ENCODE data around the gene PTHLH. TPM values are rescaled to one million over a fixed set of nuclear protein-coding genes. Genes with fewer than 3 reads are reported as not detected.

The PTHLH gene
- total RNA-seq, 1 experiment from 2014 or later, result not detected

DNA sequence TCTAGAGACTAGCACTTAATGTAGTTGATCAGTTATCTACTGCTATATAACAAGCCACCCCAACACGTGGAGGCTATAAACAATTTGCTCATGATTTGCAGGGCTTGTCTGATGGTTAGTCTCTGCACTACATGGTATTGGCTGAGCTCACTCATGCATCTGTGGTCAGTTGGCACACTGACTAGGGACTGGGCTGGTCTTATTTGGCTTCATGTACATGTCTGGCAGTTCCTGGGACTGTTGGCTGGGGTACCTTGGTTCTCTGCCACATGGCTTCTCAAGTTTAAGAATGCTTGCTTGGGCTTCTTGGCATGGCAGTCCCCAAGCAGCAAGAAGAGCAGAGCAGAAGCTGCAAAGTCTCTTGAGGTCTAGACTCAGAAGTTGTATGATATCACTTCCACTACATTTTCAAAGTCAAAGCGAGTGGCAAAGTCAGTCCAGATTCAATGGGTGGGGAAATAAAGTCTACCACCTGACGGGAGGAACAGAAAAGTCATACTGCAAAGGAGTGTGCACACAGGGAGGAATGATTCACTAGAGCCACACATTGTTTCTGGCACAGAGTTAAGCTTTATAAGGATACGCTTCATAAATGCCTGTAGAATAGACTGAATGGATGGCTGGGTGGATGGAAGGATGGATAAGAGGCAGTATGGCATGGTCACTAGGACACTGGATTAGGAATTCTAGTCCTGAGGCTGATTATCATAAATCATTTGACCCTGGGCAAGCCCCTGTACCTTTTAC lies 44.8 kb upstream of the PTHLH start:
- no peak for DNase-seq
- no peak overlapping the region for H3K4me3 ChIP-seq (ENCODE audit: low read depth, low read length)
- H3K9me3 ChIP-seq, result no peaks in the 10 kb centered on the region
- no peaks in the 10 kb centered on the region for H3K4me1 Mint-ChIP-seq (ENCODE audit: low read depth, unreplicated experiment)
- no peaks in the 10 kb centered on the region for H3K27me3 ChIP-seq (replicated peaks; ENCODE audit: control insufficient read depth, insufficient read depth, low read length)
- TF ChIP-seq, protein P1, sequence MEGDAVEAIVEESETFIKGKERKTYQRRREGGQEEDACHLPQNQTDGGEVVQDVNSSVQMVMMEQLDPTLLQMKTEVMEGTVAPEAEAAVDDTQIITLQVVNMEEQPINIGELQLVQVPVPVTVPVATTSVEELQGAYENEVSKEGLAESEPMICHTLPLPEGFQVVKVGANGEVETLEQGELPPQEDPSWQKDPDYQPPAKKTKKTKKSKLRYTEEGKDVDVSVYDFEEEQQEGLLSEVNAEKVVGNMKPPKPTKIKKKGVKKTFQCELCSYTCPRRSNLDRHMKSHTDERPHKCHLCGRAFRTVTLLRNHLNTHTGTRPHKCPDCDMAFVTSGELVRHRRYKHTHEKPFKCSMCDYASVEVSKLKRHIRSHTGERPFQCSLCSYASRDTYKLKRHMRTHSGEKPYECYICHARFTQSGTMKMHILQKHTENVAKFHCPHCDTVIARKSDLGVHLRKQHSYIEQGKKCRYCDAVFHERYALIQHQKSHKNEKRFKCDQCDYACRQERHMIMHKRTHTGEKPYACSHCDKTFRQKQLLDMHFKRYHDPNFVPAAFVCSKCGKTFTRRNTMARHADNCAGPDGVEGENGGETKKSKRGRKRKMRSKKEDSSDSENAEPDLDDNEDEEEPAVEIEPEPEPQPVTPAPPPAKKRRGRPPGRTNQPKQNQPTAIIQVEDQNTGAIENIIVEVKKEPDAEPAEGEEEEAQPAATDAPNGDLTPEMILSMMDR (IDR thresholded peaks at IDR 0.05; ENCODE audit: insufficient read depth in 1 of 2, low read depth in 1 of 2, low read length in 1 of 2, severe bottlenecking in 1 of 2, unreplicated experiment in 1 of 2), result no peak
- H3K9me3 Mint-ChIP-seq (ENCODE audit: unreplicated experiment), result no peaks in the 10 kb centered on the region
- H3K4me1 ChIP-seq, result no peaks in the 10 kb centered on the region
- H3K36me3 Mint-ChIP-seq (ENCODE audit: insufficient read depth, unreplicated experiment), result no peaks in the 10 kb centered on the region
- H3K4me3 Mint-ChIP-seq (ENCODE audit: unreplicated experiment), result no peak overlapping the region
- ChIA-PET POLR2A (no interaction called here), CTCF (interaction anchor here (0.8 kb wide), 1 partner anchor 897 kb away, joined by 5 read pairs; no protein-coding TSS in a partner anchor)
- peaks cover 2% of the 10 kb centered on the region for H3K27me3 Mint-ChIP-seq (ENCODE audit: insufficient read depth, unreplicated experiment)
- no peak overlapping the region for H3K27ac Mint-ChIP-seq (ENCODE audit: unreplicated experiment)
- intact Hi-C loops (cut with micrococcal nuclease; ENCODE audit: unreplicated experiment), result no loop called here
- no peaks in the 10 kb centered on the region for H3K36me3 ChIP-seq (ENCODE audit: control insufficient read depth, insufficient read depth, low read length)
- no TSS peak for BruUV-seq (replicated peaks)

DNA sequence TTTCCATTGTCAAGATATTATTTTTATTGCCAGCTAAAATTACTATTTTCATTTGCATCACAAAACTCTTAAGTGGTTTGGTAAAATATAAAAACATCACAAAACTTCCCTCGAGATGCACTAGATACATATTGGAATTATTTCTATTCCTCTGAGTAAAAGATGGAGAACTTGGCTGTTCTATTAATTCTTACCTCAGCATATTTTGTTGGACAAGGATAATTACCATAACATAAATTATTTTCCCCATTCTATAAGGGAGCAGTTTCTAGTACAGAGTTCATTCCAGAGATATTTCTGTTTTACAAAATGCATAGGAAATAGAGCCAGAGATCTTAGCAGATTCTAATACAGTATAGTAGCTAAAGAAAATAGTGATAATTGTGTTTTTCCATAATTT lies 42.6 kb upstream of the PTHLH start:
- Mint-ChIP-seq H3K27ac (ENCODE audit: unreplicated experiment) (no peak overlapping the region), H3K4me3 (ENCODE audit: unreplicated experiment) (no peak overlapping the region)

DNA sequence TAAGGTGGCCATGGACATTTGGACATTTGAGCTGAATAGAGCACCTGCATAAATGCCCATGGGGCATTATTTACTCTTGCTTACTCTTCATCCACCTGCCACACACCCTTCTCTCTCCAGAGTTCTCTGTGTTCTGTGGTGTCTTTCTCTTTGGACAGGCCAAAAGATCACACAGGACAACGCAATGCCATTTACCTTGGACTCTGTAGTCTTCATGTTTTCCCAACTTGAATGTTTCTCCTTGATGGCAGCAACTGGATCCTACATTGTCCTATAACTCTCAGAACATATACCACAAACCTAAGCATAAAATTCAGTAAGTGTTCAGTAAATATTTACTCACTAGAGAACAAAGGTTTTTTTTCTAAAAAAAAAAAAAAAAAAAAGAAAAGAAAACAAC lies 41.7 kb upstream of the PTHLH start:
- peaks cover 11% of the 10 kb centered on the region for H3K27me3 Mint-ChIP-seq (ENCODE audit: insufficient read depth, unreplicated experiment)
- ChIA-PET CTCF (no interaction called here), POLR2A (no interaction called here)
- Histone ChIP-seq H3K4me1 (no peaks in the 10 kb centered on the region), H3K36me3 (ENCODE audit: control insufficient read depth, insufficient read depth, low read length) (no peaks in the 10 kb centered on the region), H3K9me3 (no peaks in the 10 kb centered on the region), H3K27me3 (replicated peaks; ENCODE audit: control insufficient read depth, insufficient read depth, low read length) (no peaks in the 10 kb centered on the region), H3K4me3 (ENCODE audit: low read depth, low read length) (no peak overlapping the region)
- no peaks in the 10 kb centered on the region for H3K36me3 Mint-ChIP-seq (ENCODE audit: insufficient read depth, unreplicated experiment)
- H3K9me3 Mint-ChIP-seq (ENCODE audit: unreplicated experiment), result no peaks in the 10 kb centered on the region
- no peak overlapping the region for H3K4me3 Mint-ChIP-seq (ENCODE audit: unreplicated experiment)
- H3K4me1 Mint-ChIP-seq (ENCODE audit: low read depth, unreplicated experiment), result no peaks in the 10 kb centered on the region
- TF ChIP-seq, protein P1 (IDR thresholded peaks at IDR 0.05; ENCODE audit: insufficient read depth in 1 of 2, low read depth in 1 of 2, low read length in 1 of 2, severe bottlenecking in 1 of 2, unreplicated experiment in 1 of 2), result no peak
- H3K27ac Mint-ChIP-seq (ENCODE audit: unreplicated experiment), result no peak overlapping the region
- no TSS peak for BruUV-seq (replicated peaks)
- no peak for DNase-seq
- intact Hi-C loops (cut with micrococcal nuclease; ENCODE audit: unreplicated experiment), result no loop called here

More for the DNA sequence above, 42.6 kb upstream of the PTHLH start:
- Mint-ChIP-seq H3K4me1 (ENCODE audit: low read depth, unreplicated experiment) (no peaks in the 10 kb centered on the region), H3K9me3 (ENCODE audit: unreplicated experiment) (no peaks in the 10 kb centered on the region), H3K27me3 (ENCODE audit: insufficient read depth, unreplicated experiment) (peaks cover 11% of the 10 kb centered on the region), H3K36me3 (ENCODE audit: insufficient read depth, unreplicated experiment) (no peaks in the 10 kb centered on the region)
- intact Hi-C loops (cut with micrococcal nuclease; ENCODE audit: unreplicated experiment), result no loop called here
- no peaks in the 10 kb centered on the region for H3K9me3 ChIP-seq
- CTCF ChIA-PET, result no interaction called here
- POLR2A ChIA-PET, result no interaction called here
- DNase-seq, result no peak
- H3K4me1 ChIP-seq, result no peaks in the 10 kb centered on the region
- H3K27me3 ChIP-seq (replicated peaks; ENCODE audit: control insufficient read depth, insufficient read depth, low read length), result no peaks in the 10 kb centered on the region
- TF ChIP-seq, protein P1 (IDR thresholded peaks at IDR 0.05; ENCODE audit: insufficient read depth in 1 of 2, low read depth in 1 of 2, low read length in 1 of 2, severe bottlenecking in 1 of 2, unreplicated experiment in 1 of 2), result no peak
- no TSS peak for BruUV-seq (replicated peaks)
- H3K4me3 ChIP-seq (ENCODE audit: low read depth, low read length), result no peak overlapping the region
- no peaks in the 10 kb centered on the region for H3K36me3 ChIP-seq (ENCODE audit: control insufficient read depth, insufficient read depth, low read length)
